PFSK-1 (cell line): ENCODE data around the gene FANCG.

Experiments
- FOXP2 ChIP-seq: optimal IDR thresholded peaks from 2 replicates; pipeline ENCODE3; 2011; ENCODE audit warnings: borderline replicate concordance, control low read depth, inconsistent platforms; ENCODE audit not compliant: insufficient read depth; ENCODE audit errors: extremely low read length, extremely low read depth
- POLR2AphosphoS5 ChIP-seq: IDR thresholded peaks from 2 replicates; pipeline ENCODE4 v1.6.1; 2012; ENCODE audit warnings: low read depth, mild to moderate bottlenecking, control low read depth, low read length, moderate library complexity
- SIN3A ChIP-seq: IDR thresholded peaks from 2 replicates; pipeline ENCODE4 v1.6.1; 2012; ENCODE audit warnings: mild to moderate bottlenecking, low read length, moderate library complexity, borderline replicate concordance; ENCODE audit not compliant: insufficient read depth
- TAF1 ChIP-seq: IDR thresholded peaks from 2 replicates; pipeline ENCODE4 v1.6.1; 2012; ENCODE audit warnings: low read length, control low read depth, borderline replicate concordance; ENCODE audit not compliant: insufficient read depth
- TF ChIP-seq, protein P1 (sequence below), 2 experiments: IDR thresholded peaks; 2 replicates each; pipeline versions ENCODE4 v1.6.1 to v1.8.0; 2011 to 2012; ENCODE audit warnings: low read depth in 2 of 2, low read length in 2 of 2, control low read depth in 1 of 2, inconsistent platforms in 1 of 2, mild to moderate bottlenecking in 1 of 2, moderate library complexity in 1 of 2; ENCODE audit not compliant: insufficient read depth in 1 of 2

FANCG gene

DNA sequence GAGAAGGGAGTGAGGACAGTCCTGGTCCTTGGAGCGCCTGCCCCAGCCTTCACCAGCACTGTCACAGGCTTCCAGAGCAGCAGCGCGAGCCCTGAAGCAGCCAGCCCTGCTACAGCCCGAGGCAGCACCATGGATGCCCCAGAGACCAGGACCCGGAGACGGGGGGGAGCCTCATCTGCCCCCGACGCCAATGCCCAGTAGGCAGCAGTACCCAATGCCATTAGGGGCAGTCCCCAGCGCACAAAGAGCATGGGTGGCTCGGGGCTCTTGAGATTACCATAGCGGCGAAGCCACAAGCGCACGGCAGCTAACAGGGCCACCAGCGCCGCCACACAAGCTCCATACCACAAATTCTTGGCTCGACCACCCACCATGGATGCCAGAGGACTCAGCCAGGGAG, 11.8 kb upstream of the FANCG start:
- TF ChIP-seq, protein P1, sequence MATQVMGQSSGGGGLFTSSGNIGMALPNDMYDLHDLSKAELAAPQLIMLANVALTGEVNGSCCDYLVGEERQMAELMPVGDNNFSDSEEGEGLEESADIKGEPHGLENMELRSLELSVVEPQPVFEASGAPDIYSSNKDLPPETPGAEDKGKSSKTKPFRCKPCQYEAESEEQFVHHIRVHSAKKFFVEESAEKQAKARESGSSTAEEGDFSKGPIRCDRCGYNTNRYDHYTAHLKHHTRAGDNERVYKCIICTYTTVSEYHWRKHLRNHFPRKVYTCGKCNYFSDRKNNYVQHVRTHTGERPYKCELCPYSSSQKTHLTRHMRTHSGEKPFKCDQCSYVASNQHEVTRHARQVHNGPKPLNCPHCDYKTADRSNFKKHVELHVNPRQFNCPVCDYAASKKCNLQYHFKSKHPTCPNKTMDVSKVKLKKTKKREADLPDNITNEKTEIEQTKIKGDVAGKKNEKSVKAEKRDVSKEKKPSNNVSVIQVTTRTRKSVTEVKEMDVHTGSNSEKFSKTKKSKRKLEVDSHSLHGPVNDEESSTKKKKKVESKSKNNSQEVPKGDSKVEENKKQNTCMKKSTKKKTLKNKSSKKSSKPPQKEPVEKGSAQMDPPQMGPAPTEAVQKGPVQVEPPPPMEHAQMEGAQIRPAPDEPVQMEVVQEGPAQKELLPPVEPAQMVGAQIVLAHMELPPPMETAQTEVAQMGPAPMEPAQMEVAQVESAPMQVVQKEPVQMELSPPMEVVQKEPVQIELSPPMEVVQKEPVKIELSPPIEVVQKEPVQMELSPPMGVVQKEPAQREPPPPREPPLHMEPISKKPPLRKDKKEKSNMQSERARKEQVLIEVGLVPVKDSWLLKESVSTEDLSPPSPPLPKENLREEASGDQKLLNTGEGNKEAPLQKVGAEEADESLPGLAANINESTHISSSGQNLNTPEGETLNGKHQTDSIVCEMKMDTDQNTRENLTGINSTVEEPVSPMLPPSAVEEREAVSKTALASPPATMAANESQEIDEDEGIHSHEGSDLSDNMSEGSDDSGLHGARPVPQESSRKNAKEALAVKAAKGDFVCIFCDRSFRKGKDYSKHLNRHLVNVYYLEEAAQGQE (IDR thresholded peaks at IDR 0.05; ENCODE audit: insufficient read depth in 1 of 2, low read depth in 2 of 2, low read length in 2 of 2) = no peak
- TF ChIP-seq POLR2AphosphoS5 = no peak
- no peak for TF ChIP-seq FOXP2
- TF ChIP-seq SIN3A = no peak
- no peak for TF ChIP-seq TAF1

DNA sequence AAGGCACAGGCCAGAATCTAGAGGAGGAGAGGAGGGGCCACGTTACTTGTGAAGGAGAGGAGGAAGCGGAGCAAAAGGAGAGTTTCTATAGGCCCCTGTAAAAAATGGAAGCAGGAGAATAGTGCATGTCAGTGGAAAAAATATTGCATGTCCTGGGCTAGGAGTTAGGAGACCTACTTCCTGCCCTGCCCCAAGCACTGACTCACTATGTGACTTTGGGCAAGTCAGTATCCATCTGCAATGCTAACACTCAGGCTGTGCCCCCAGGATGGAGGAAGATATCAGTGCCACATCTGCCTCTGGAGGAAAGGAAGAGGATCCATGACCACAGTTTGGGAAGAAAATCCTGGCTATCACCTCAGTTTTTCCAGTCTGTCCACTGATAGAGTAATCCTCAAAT, 9.7 kb upstream of the FANCG start:
- TF ChIP-seq FOXP2 = no peak
- TF ChIP-seq TAF1 = no peak
- no peak for TF ChIP-seq POLR2AphosphoS5
- TF ChIP-seq SIN3A = no peak
- TF ChIP-seq, protein P1 (IDR thresholded peaks at IDR 0.05; ENCODE audit: insufficient read depth in 1 of 2, low read depth in 2 of 2, low read length in 2 of 2) = no peak

DNA sequence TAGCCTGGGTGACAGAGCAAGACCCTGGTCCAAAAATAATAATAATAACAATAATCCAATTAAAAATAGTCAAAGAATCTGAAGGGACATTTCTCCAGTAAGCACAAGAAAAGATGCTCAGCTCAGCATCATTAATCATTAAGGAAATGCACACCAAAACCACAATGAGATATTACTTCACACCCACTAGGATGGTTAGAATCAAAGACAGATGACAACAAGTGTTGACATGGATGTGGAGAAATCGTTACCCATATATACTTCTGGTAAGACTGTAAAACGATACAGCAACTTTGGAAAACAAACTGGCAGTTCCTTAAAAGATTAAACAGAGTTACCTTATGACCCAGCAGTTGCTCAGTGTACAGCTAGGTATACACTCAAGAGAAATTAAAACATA, 5.3 kb upstream of the FANCG start:
- no peak for TF ChIP-seq FOXP2
- no peak for TF ChIP-seq SIN3A
- no peak for TF ChIP-seq TAF1
- TF ChIP-seq, protein P1 (IDR thresholded peaks at IDR 0.05; ENCODE audit: insufficient read depth in 1 of 2, low read depth in 2 of 2, low read length in 2 of 2) = no peak
- no peak for TF ChIP-seq POLR2AphosphoS5

DNA sequence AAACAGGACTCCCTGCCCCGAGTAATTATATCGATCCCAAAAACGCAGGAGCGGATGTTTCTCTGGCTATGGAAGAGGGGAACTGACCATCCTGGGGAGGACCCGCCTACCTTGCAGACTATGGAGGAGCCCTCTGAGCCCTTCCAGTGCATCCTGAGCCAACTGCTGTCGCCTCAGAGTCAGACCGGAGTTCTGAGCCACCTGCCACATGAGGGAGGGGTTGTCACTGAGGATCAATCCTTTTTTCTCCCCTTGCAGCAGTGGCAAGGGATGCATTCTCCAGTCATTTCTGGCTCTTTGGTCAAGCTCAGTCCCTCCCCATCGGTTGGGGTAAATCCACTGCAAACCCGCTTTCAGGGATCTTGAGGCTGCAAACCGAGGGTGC, 709 bp downstream of the FANCG start:
- TF ChIP-seq FOXP2 = no peak
- TF ChIP-seq SIN3A = no peak
- TF ChIP-seq POLR2AphosphoS5 = no peak; the same call in 1 of the 2 replicates
- TF ChIP-seq, protein P1 (IDR thresholded peaks at IDR 0.05; ENCODE audit: insufficient read depth in 1 of 2, low read depth in 2 of 2, low read length in 2 of 2) = no peak
- no peak for TF ChIP-seq TAF1

DNA sequence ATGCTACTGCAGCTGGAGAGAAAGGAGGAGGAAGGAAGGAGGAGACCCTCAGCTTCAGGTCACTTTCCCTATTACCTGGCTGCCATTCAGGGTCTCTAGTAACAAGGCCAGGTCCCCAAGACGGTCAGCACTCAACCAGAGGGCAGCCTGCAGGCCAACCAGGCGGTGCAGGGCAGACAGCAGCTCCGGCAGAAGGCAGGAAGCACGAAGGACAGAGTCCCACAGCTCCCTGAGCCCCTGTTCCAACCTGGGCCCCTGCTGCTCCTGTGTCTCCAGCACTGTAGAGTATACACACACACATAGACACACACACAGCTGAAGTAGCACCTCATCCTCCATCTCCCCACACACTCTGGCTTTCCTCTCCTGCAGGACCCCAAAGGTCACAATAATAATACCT, 1.7 kb downstream of the FANCG start:
- TF ChIP-seq POLR2AphosphoS5 (no peak), TAF1 (no peak), SIN3A (no peak), FOXP2 (no peak)
- TF ChIP-seq, protein P1 (IDR thresholded peaks at IDR 0.05; ENCODE audit: insufficient read depth in 1 of 2, low read depth in 2 of 2, low read length in 2 of 2) = no peak
